ENCODE data around the gene IL10RB. TPM values are rescaled to one million over a fixed set of nuclear protein-coding genes. Genes with fewer than 3 reads are reported as not detected.
"Not testable (repeated sequence)": the region's sequence is repeated elsewhere in the genome, so short reads cannot be mapped to it uniquely, and the experiment has no call there.

The IL10RB gene
- total and polyA plus RNA-seq, 4 donors: 19.6 to 29.9 (median 23.2) TPM

DNA sequence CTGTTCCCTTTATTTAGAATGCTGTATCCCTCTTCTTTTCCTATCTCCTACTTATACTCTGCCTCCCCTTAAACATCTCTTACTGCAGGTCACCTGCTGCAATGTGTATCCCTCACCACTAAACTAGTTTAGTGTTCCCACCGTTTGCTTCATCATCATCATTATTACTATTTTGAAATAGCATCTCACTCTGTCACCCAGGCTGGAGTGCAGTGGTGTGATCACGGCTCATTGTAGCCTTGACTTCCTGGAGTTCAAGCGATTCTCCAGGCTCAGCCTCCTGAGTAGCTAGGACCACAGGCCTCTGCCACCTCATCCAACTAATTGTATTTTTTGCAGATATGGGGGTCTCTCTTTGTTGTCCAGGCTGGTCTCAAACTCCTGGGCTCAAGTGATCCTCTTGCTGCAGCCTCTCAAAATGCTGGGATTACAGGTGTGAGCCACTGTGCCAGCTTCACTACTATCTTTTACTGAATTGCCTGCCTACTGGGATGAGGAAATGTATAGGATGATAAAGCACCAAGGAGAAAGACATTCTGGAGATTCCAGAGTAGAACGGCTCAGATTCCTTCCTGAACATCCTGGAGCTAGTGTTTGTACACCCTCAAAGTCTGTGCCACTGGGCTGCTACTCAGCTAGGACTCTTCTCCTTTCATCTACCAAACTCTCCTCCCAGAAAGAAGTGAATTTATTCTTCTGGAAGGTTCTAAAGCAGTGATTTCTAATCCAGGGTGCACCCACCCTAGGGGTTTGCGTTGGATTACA, 50.0 kb downstream of the IL10RB start:
- H3K4me1 ChIP-seq (ENCODE audit: control insufficient read depth, insufficient read depth, low read length): no peaks in the 10 kb centered on the region
- peaks cover 3% of the 10 kb centered on the region for H3K9me3 ChIP-seq (ENCODE audit: control insufficient read depth, insufficient read depth, low read length)
- 93% methylated on average over 2 of the region's 5 CpGs for WGBS (ENCODE audit: insufficient coverage)
- no peaks in the 10 kb centered on the region for H3K27me3 ChIP-seq (ENCODE audit: control insufficient read depth, insufficient read depth, low read length)
- no peak overlapping the region for H3K27ac ChIP-seq (ENCODE audit: low read depth, low read length)
- no peak for DNase-seq (ENCODE audit: low read depth in 4 of 6, low spot score in 6 of 6)
- H3K36me3 ChIP-seq (ENCODE audit: control insufficient read depth, insufficient read depth, low read length): no peaks in the 10 kb centered on the region
- no peak overlapping the region for H3K4me3 ChIP-seq (ENCODE audit: low read depth, low read length)

DNA sequence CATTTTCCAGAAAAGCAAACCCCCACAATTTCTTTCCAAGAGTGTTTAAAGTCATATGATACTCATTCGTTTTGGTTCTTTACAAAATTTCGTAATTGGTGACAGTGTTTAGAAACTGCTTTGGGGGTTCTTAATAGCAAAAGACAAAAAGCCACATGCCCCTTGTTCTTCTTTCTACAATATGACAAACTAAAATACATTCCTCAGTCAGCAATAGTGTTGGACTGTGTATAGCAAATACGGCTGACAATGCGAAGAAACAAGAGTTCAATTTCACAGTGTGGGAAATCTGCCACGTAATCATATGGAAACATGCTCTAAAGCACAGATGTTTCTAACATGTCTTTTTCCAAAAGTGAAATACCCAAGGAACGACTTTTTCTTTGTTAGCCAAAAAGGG, 51.0 kb downstream of the IL10RB start:
- H3K4me1 ChIP-seq (ENCODE audit: control insufficient read depth, insufficient read depth, low read length): no peaks in the 10 kb centered on the region
- H3K27ac ChIP-seq (ENCODE audit: low read depth, low read length): no peak overlapping the region
- 77% methylated on average over 3 of the region's 6 CpGs for WGBS (ENCODE audit: insufficient coverage)
- H3K36me3 ChIP-seq (ENCODE audit: control insufficient read depth, insufficient read depth, low read length): no peaks in the 10 kb centered on the region
- no peaks in the 10 kb centered on the region for H3K27me3 ChIP-seq (ENCODE audit: control insufficient read depth, insufficient read depth, low read length)
- no peak for DNase-seq (ENCODE audit: low read depth in 4 of 6, low spot score in 6 of 6)
- no peak overlapping the region for H3K4me3 ChIP-seq (ENCODE audit: low read depth, low read length)
- peaks cover 3% of the 10 kb centered on the region for H3K9me3 ChIP-seq (ENCODE audit: control insufficient read depth, insufficient read depth, low read length)

DNA sequence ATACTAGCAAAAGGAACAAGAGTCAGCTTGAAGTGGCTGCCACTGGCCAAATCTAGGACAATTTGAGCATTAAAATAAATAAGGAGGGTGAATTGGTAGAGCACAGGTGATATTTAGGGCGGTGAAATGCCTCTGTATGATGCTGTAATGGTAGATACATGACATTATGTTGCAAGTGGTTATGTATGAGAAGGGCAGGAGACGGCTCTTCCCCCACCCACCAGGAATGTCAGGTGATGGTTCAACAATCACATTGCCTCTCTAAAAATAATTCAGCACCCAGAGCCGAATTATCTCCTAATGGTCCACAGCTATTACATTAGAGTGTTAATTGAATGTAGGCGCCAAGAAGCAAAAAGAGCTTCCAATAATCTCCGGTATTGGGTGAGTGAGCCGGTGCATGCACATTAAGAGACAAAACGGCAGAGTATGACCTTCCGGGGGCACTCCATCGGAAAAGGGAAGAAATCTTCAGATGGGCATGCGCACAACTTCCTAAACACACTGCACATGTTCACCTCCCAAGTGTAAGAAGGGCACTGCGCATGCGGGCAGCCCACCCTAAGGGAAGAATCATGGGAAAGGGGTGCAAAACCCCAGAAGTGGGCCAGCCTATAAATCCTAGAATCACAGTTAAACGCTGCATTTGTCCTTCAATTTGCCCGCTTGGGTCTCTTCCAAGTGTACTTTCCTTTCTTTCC, 51.8 kb downstream of the IL10RB start:
- no peak overlapping the region for H3K4me3 ChIP-seq (ENCODE audit: low read depth, low read length)
- peaks cover 3% of the 10 kb centered on the region for H3K9me3 ChIP-seq (ENCODE audit: control insufficient read depth, insufficient read depth, low read length)
- DNase-seq (ENCODE audit: low read depth in 4 of 6, low spot score in 6 of 6): peak in 1 of 6 donors; percentile 41
- no peaks in the 10 kb centered on the region for H3K4me1 ChIP-seq (ENCODE audit: control insufficient read depth, insufficient read depth, low read length)
- 81% methylated on average over 5 of the region's 14 CpGs for WGBS (ENCODE audit: insufficient coverage)
- no peaks in the 10 kb centered on the region for H3K27me3 ChIP-seq (ENCODE audit: control insufficient read depth, insufficient read depth, low read length)
- H3K27ac ChIP-seq (ENCODE audit: low read depth, low read length): no peak overlapping the region
- H3K36me3 ChIP-seq (ENCODE audit: control insufficient read depth, insufficient read depth, low read length): no peaks in the 10 kb centered on the region

DNA sequence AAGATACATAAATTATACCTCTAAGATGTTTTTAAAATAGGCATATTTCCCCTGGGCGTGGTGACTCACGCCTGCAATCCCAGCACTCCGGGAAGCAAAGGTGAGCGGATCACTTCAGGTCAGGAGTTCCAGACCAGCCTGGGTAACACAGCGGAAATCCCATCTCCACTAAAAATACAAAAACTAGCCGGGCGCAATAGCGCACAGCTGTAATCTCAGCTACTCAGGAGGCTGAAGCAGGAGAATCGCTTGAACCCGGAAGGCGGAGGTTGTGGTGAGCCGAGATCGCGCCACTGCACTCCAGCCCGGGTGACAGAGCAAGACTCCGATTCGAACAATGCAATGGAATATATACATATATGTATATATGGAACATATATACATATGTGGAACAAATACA, 54.8 kb downstream of the IL10RB start:
- not testable (repeated sequence) for H3K9me3 ChIP-seq (ENCODE audit: control insufficient read depth, insufficient read depth, low read length); H3K27me3 ChIP-seq (ENCODE audit: control insufficient read depth, insufficient read depth, low read length); DNase-seq (ENCODE audit: low read depth in 4 of 6, low spot score in 6 of 6); H3K4me1 ChIP-seq (ENCODE audit: control insufficient read depth, insufficient read depth, low read length); H3K4me3 ChIP-seq (ENCODE audit: low read depth, low read length); H3K36me3 ChIP-seq (ENCODE audit: control insufficient read depth, insufficient read depth, low read length); H3K27ac ChIP-seq (ENCODE audit: low read depth, low read length)
- 90% methylated on average over 9 of the region's 17 CpGs for WGBS (ENCODE audit: insufficient coverage)

DNA sequence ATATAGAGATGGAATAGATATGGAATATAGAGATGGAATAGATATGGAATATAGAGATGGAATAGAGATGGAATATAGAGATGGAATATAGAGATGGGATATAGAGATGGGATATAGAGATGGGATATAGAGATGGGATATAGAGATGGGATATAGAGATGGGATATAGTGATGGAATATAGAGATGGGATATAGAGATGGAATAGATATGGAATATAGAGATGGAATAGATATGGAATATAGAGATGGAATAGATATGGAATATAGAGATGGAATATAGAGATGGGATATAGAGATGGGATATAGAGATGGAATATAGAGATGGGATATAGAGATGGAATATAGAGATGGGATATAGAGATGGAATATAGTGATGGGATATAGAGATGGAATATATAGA, 57.4 kb downstream of the IL10RB start:
- not testable (repeated sequence) for H3K9me3 ChIP-seq (ENCODE audit: control insufficient read depth, insufficient read depth, low read length); H3K36me3 ChIP-seq (ENCODE audit: control insufficient read depth, insufficient read depth, low read length); DNase-seq (ENCODE audit: low read depth in 4 of 6, low spot score in 6 of 6); H3K27me3 ChIP-seq (ENCODE audit: control insufficient read depth, insufficient read depth, low read length); H3K4me1 ChIP-seq (ENCODE audit: control insufficient read depth, insufficient read depth, low read length)
- Histone ChIP-seq H3K4me3 (ENCODE audit: low read depth, low read length) (peak overlapping the region; percentile 74), H3K27ac (ENCODE audit: low read depth, low read length) (peak overlapping the region; percentile 99)

DNA sequence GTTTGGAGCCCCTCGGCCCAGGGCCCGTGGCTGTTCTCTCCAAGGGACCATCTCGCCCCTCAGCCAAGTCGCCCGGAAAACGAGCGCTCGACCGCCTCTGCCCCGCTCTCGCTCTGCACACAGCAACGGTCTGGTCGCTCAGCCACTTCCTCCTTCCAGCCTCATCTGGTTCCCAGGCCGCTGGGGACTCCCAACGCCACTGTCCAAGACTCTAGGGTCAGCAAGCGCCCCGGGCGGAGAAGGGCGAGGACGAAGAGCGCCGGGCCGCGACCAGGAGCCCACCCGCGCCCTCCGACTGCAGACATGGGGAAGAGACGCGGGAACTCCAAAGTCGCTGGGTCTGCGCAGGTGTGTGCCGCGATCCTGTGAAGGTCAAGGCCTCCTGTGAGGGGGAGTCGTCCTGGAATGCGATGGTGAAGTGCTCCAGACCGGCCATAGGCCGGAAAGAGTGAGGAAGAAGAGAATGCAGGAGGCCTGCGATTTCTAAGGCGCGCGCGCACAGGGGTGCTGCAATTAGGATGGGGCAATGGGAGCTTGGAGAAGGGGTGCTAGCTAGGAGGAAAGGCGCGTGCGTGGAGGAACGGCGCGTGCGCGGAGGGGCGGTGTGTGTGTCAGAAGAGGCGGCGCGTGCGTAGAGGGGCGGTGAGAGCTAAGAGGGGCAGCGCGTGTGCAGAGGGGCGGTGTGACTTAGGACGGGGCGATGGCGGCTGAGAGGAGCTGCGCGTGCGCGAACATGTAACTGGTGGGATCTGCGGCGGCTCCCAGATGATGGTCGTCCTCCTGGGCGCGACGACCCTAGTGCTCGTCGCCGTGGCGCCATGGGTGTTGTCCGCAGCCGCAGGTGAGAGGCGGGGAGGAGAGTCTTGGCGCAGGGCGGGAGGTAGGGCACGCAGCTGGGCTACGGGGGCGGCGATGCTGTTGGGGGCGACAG, 58.4 kb downstream of the IL10RB start, which contains the start of gene IFNAR1:
Gene IFNAR1, plus strand, starts transcription at position 680 of the 931 bp plus-strand sequence. Its CDS starts 86 bp downstream, at position 766.
- H3K9me3 ChIP-seq (ENCODE audit: control insufficient read depth, insufficient read depth, low read length): no peaks in the 10 kb centered on the region
- H3K27ac ChIP-seq (ENCODE audit: low read depth, low read length): peak within 1 kb of the TSS; percentile 99
- H3K4me1 ChIP-seq (ENCODE audit: control insufficient read depth, insufficient read depth, low read length): peaks cover 4% of the 10 kb centered on the region
- H3K27me3 ChIP-seq (ENCODE audit: control insufficient read depth, insufficient read depth, low read length): no peaks in the 10 kb centered on the region
- H3K36me3 ChIP-seq (ENCODE audit: control insufficient read depth, insufficient read depth, low read length): no peaks in the 10 kb centered on the region
- under 1% methylated on average over 86 of the region's 86 CpGs for WGBS (ENCODE audit: insufficient coverage)
- H3K4me3 ChIP-seq (ENCODE audit: low read depth, low read length): peak within 1 kb of the TSS; percentile 74
- DNase-seq (ENCODE audit: low read depth in 4 of 6, low spot score in 6 of 6): peak; percentile 94 to 100 (median 98)

DNA sequence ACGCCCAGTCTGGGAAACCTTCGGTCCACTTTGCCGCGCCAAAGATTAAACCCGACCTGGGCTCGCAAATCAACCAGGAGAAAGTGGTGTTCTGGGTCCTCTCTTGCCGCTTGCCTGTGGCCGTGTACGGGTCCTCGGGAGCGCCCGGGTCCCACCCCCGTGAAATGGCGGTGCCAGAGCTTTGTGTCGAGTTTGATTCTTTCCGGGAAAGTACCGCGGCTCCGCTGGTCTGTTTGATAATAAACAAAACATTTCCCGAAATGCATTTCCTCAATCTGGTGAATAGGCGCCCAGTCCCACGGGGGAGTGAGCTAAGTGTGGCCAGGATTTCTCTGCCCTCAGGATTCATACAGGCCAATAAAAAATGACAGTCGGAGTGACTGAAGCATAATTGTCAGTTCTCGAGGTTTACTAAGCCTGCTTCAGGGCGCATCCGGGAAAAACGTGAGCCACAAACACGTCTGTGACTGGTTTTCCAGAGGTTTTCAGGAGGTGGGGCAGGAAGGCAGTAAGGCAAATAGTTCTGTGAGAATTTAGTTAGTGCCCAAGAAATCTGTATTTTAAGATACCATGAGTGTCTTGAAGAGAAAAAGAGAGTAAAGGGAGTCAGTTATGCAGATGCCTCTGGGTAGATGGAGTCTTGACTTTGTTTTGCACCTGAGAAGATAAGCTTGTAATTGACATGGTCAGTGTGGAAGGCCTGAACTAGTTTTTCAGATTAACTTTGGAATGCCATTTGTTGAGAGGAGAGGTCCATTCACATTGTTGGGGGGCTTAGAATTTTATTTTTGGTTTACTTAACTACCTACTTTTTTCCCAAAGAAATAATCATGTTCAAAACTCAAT, 59.3 kb downstream of the IL10RB start:
- Histone ChIP-seq H3K4me1 (ENCODE audit: control insufficient read depth, insufficient read depth, low read length) (peaks cover 4% of the 10 kb centered on the region), H3K27me3 (ENCODE audit: control insufficient read depth, insufficient read depth, low read length) (no peaks in the 10 kb centered on the region), H3K27ac (ENCODE audit: low read depth, low read length) (peak overlapping the region; percentile 99), H3K36me3 (ENCODE audit: control insufficient read depth, insufficient read depth, low read length) (no peaks in the 10 kb centered on the region), H3K4me3 (ENCODE audit: low read depth, low read length) (peak overlapping the region; percentile 74), H3K9me3 (ENCODE audit: control insufficient read depth, insufficient read depth, low read length) (no peaks in the 10 kb centered on the region)
- WGBS (ENCODE audit: insufficient coverage): under 1% methylated on average over 22 of the region's 28 CpGs
- DNase-seq (ENCODE audit: low read depth in 4 of 6, low spot score in 6 of 6): peak; percentile 17 to 85 (median 51)

DNA sequence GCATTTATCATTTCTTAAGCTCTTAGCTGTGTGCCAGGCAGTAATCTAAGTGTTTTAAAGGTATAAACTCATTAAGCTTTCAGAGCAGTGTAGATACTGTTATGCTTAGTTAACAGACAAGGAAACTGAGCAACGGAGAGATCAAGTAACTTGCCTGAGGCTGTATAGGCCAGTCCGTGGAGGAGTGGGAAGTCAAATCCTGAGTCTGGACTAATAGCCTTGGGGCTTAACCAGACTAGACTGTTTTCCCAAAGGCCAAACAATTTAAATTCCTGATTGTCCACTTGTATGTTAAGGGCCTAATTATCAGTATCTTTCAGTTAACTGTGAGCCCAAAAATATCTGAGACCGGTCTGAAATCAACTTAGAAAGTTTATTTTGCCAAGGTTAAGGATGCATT, 61.2 kb downstream of the IL10RB start:
- Histone ChIP-seq H3K4me1 (ENCODE audit: control insufficient read depth, insufficient read depth, low read length) (peaks cover 4% of the 10 kb centered on the region), H3K27ac (ENCODE audit: low read depth, low read length) (no peak overlapping the region), H3K36me3 (ENCODE audit: control insufficient read depth, insufficient read depth, low read length) (peaks cover 4% of the 10 kb centered on the region), H3K9me3 (ENCODE audit: control insufficient read depth, insufficient read depth, low read length) (no peaks in the 10 kb centered on the region), H3K4me3 (ENCODE audit: low read depth, low read length) (no peak overlapping the region), H3K27me3 (ENCODE audit: control insufficient read depth, insufficient read depth, low read length) (no peaks in the 10 kb centered on the region)
- 100% methylated on average over 3 of the region's 3 CpGs for WGBS (ENCODE audit: insufficient coverage)
- DNase-seq (ENCODE audit: low read depth in 4 of 6, low spot score in 6 of 6): no peak

Measured in spinal cord (tissue), 10 donors.